ENCODE measurements around the gene MAGEB3. TPM values are rescaled to one million over a fixed set of nuclear protein-coding genes. Genes with fewer than 3 reads are reported as not detected.

The MAGEB3 gene
- polyA plus RNA-seq, 3 donors: not detected

DNA sequence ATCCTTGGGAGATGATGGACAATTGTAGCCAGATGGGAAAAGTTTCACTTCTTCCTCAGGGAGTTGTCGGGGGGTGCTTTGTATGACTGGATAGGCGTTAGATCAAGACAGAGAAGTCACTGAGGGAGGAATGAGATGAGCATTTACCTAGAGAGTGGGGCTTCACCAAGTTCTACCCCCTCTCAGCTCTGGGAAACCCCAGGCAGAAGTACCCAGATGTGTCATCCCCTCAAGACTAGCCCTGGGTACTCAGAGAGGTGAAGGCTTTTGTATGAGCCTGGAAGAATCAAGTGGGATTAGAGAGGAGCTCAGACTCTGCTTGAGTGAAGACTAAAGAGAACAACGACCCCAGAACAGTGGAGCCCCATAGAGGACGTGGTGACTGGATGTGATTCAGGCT is 18.4 kb downstream of the MAGEB3 start:
- peaks cover 2 to 3% (median 2%) of the 10 kb centered on the region in 3 donors for H3K27me3 Mint-ChIP-seq (ENCODE audit: low read depth in 3 of 3)
- H4K20me1 ChIP-seq (ENCODE audit: insufficient read depth, low read length): no peaks in the 10 kb centered on the region
- no peak overlapping the region for H3K27ac Mint-ChIP-seq
- H3K36me3 ChIP-seq (replicated peaks in 1 of 2; ENCODE audit: control insufficient read depth in 1 of 2, insufficient read depth in 2 of 2, low read length in 2 of 2): no peaks in the 10 kb centered on the region
- TF ChIP-seq, protein P1, sequence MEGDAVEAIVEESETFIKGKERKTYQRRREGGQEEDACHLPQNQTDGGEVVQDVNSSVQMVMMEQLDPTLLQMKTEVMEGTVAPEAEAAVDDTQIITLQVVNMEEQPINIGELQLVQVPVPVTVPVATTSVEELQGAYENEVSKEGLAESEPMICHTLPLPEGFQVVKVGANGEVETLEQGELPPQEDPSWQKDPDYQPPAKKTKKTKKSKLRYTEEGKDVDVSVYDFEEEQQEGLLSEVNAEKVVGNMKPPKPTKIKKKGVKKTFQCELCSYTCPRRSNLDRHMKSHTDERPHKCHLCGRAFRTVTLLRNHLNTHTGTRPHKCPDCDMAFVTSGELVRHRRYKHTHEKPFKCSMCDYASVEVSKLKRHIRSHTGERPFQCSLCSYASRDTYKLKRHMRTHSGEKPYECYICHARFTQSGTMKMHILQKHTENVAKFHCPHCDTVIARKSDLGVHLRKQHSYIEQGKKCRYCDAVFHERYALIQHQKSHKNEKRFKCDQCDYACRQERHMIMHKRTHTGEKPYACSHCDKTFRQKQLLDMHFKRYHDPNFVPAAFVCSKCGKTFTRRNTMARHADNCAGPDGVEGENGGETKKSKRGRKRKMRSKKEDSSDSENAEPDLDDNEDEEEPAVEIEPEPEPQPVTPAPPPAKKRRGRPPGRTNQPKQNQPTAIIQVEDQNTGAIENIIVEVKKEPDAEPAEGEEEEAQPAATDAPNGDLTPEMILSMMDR (IDR thresholded peaks at IDR 0.05): no peak
- no peak overlapping the region for H3K4me3 Mint-ChIP-seq
- no peaks in the 10 kb centered on the region for H3K79me2 ChIP-seq (ENCODE audit: insufficient read depth, low read length)
- no peaks in the 10 kb centered on the region for H3K36me3 Mint-ChIP-seq
- WGBS (ENCODE audit: insufficient coverage): no CpG with 5 or more reads among the region's 4 CpGs
- H3K9ac ChIP-seq (ENCODE audit: insufficient read depth, low read length, poor library complexity, severe bottlenecking): no peak overlapping the region
- no peak overlapping the region for H3K4me2 ChIP-seq (replicated peaks; ENCODE audit: extremely low read depth, low read length, poor library complexity, severe bottlenecking)
- H2AFZ ChIP-seq (ENCODE audit: insufficient read depth, low read depth, low read length, poor library complexity, severe bottlenecking): no peak overlapping the region
- H3K9me3 Mint-ChIP-seq: peaks cover 0 to 12% (median 6%) of the 10 kb centered on the region in 7 donors
- DNase-seq: no peak
- intact Hi-C loops (cut with micrococcal nuclease): no loop called here
- no peaks in the 10 kb centered on the region for H3K4me1 ChIP-seq (ENCODE audit: control insufficient read depth in 1 of 2, insufficient read depth in 2 of 2, low read length in 2 of 2)
- H3K4me1 Mint-ChIP-seq: no peaks in the 10 kb centered on the region
- H3K27me3 ChIP-seq (ENCODE audit: control insufficient read depth in 2 of 2, insufficient read depth in 2 of 2, low read length in 2 of 2): no peaks in the 10 kb centered on the region
- H3K9me3 ChIP-seq (replicated peaks in 1 of 2; ENCODE audit: control insufficient read depth in 1 of 2, insufficient read depth in 1 of 2, low read length in 2 of 2): no peaks in the 10 kb centered on the region
- no peak overlapping the region for H3K27ac ChIP-seq (ENCODE audit: low read depth in 1 of 2, low read length in 2 of 2)
- H3K4me3 ChIP-seq (replicated peaks in 1 of 3; ENCODE audit: low read depth in 2 of 3, low read length in 3 of 3): no peak overlapping the region

DNA sequence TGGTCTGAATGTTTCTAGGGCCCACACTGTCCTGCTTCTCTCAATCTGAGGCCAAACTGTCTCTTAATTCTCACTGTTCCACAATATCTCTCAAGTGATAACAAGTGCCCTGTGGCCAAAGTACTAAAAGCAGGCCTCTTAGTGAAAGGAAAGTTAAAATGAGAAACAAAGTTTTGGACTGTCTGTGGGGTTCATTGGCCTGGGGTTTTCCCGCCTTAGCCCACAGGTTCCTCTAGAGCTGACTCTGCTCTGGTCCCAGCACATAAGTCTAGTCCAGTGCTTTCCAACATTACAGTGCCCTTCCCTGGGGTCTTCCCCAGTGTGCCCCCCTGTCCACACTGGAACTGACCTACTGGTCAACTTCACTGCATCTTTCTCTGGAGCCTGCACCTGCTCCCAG is 22.8 kb downstream of the MAGEB3 start:
- peaks cover 0 to 5% of the 10 kb centered on the region in 2 donors for H3K9me3 ChIP-seq (replicated peaks in 1 of 2; ENCODE audit: control insufficient read depth in 1 of 2, insufficient read depth in 1 of 2, low read length in 2 of 2)
- WGBS (ENCODE audit: insufficient coverage): no CpG with 5 or more reads among the region's 1 CpG
- no peak overlapping the region for H3K4me2 ChIP-seq (replicated peaks; ENCODE audit: extremely low read depth, low read length, poor library complexity, severe bottlenecking)
- Mint-ChIP-seq H3K27ac (no peak overlapping the region), H3K4me3 (no peak overlapping the region), H3K36me3 (no peaks in the 10 kb centered on the region), H3K4me1 (no peaks in the 10 kb centered on the region), H3K27me3 (ENCODE audit: low read depth in 3 of 3) (peaks cover 0 to 3% (median 2%) of the 10 kb centered on the region in 3 donors), H3K9me3 (peaks cover 2 to 7% (median 5%) of the 10 kb centered on the region in 7 donors)
- no peaks in the 10 kb centered on the region for H4K20me1 ChIP-seq (ENCODE audit: insufficient read depth, low read length)
- no peaks in the 10 kb centered on the region for H3K36me3 ChIP-seq (replicated peaks in 1 of 2; ENCODE audit: control insufficient read depth in 1 of 2, insufficient read depth in 2 of 2, low read length in 2 of 2)
- no peak overlapping the region for H2AFZ ChIP-seq (ENCODE audit: insufficient read depth, low read depth, low read length, poor library complexity, severe bottlenecking)
- H3K4me1 ChIP-seq (ENCODE audit: control insufficient read depth in 1 of 2, insufficient read depth in 2 of 2, low read length in 2 of 2): no peaks in the 10 kb centered on the region
- no peaks in the 10 kb centered on the region for H3K27me3 ChIP-seq (ENCODE audit: control insufficient read depth in 2 of 2, insufficient read depth in 2 of 2, low read length in 2 of 2)
- TF ChIP-seq, protein P1 (IDR thresholded peaks at IDR 0.05): no peak
- no peak overlapping the region for H3K27ac ChIP-seq (ENCODE audit: low read depth in 1 of 2, low read length in 2 of 2)
- no peak for DNase-seq
- intact Hi-C loops (cut with micrococcal nuclease): no loop called here
- H3K4me3 ChIP-seq (replicated peaks in 1 of 3; ENCODE audit: low read depth in 2 of 3, low read length in 3 of 3): no peak overlapping the region
- no peaks in the 10 kb centered on the region for H3K79me2 ChIP-seq (ENCODE audit: insufficient read depth, low read length)
- no peak overlapping the region for H3K9ac ChIP-seq (ENCODE audit: insufficient read depth, low read length, poor library complexity, severe bottlenecking)
